PC-3 (cell line): ENCODE measurements around the gene LENG9.

ENCODE experiments used
- CTCF ChIP-seq: fragments of 300-600 bp; sonication (generic); conservative IDR thresholded peaks from 2 replicates; pipeline ENCODE4 v1.5.1; 2017; ENCODE audit warnings: antibody characterized with exemption, low read depth, mild to moderate bottlenecking, low read length
- EZH2 ChIP-seq: fragments of 300-600 bp; sonication (generic); IDR thresholded peaks from one replicate; pipeline ENCODE4 v1.6.1; 2017; ENCODE audit warnings: antibody characterized with exemption, mild to moderate bottlenecking, low read length; ENCODE audit not compliant: unreplicated experiment
- EZH2phosphoT487 ChIP-seq: fragments of 300-600 bp; sonication (generic); IDR thresholded peaks from 2 replicates; pipeline ENCODE4 v1.6.1; 2018; ENCODE audit warnings: mild to moderate bottlenecking, antibody characterized with exemption, low read length, borderline replicate concordance

DNA sequence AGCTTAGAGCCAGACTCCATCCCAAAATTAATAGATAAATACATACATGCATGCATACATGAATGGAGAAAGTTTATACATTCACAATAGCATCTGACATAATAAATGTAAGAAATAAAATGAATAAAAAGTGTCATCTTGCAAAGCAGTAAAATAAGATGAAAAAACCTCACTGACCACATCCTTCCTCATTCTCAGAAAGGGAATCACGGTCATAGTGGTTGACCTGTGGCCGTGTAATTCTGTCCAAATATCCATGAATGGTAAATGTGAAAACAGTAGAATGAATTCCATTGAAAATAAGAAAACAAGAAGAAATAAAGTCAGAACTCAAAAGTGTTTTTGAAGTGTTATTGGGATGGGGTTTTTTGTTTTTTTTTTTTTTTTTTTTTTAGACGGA, 19.3 kb upstream of the LENG9 start:
- no peak for TF ChIP-seq CTCF
- no peak for TF ChIP-seq EZH2
- no peak for TF ChIP-seq EZH2phosphoT487
